Measurements from ENCODE around the gene ATAT1.

DNA sequence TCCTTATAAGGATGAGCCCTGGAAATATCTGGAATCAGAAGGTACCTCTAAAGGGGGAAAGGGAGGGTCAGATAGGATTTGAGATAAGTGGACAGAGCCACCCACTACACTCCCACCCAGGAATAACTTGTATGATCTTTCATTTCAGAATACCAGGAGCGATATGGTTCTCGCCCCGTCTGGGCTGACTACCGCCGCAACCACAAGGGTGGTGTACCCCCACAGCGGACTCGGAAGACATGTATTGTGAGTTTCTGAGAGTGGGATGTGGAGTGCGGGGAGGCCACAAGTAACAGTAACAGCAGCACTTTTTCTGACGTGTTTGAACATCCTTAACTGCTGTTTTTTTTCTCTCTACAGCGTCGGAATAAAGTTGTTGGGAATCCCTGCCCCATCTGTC is 7.1 kb upstream of the ATAT1 start:
- TF ChIP-seq GATA2 (IDR thresholded peaks at IDR 0.05; ENCODE audit: low read depth, low read length) = no peak
- no peak for TF ChIP-seq GATA3 (IDR thresholded peaks at IDR 0.05; ENCODE audit: low read depth, low read length)

Data from SH-SY5Y (cell line).